Amygdala (tissue), 56 donors: ENCODE data around the gene ARSJ.

ENCODE experiments used
- DNase-seq, 56 donors: peaks; one replicate each; lab custom pipeline; 2025; lab: John Stamatoyannopoulos, UW

The ARSJ gene

GRCh38 chr4:113905301-113905700, 74.1 kb downstream of the ARSJ start:
- DNase-seq = no peak

- no peak for DNase-seq
These were observed 74.6 kb downstream of the ARSJ start for GRCh38 chr4:113904877-113905276.

GRCh38 chr4:113901994-113902787, 77.3 kb downstream of the ARSJ start:
- no peak for DNase-seq

GRCh38 chr4:113899271-113900070, 80.0 kb downstream of the ARSJ start:
- no peak for DNase-seq

GRCh38 chr4:113893546-113893945, 85.9 kb downstream of the ARSJ start:
- no peak for DNase-seq

GRCh38 chr4:113888006-113888405, 91.4 kb downstream of the ARSJ start:
- DNase-seq = no peak

GRCh38 chr4:113885291-113885690, 94.2 kb downstream of the ARSJ start:
- DNase-seq = no peak

- DNase-seq = no peak
These were observed 94.8 kb downstream of the ARSJ start for GRCh38 chr4:113884655-113885054.

GRCh38 chr4:113882668-113883067, 96.8 kb downstream of the ARSJ start:
- DNase-seq = no peak

GRCh38 chr4:113881256-113881655, 98.2 kb downstream of the ARSJ start:
- DNase-seq = no peak

- DNase-seq = no peak
These were observed 99.0 kb downstream of the ARSJ start for GRCh38 chr4:113880240-113881028.

- DNase-seq = peak in 1 of 56 donors; percentile 1
These were observed 100.8 kb downstream of the ARSJ start for GRCh38 chr4:113878668-113879067.

- no peak for DNase-seq
These were observed 105.0 kb downstream of the ARSJ start for GRCh38 chr4:113874480-113874879.

- DNase-seq = no peak
These were observed 105.9 kb downstream of the ARSJ start for GRCh38 chr4:113873508-113873907.

- no peak for DNase-seq
These were observed 106.8 kb downstream of the ARSJ start for GRCh38 chr4:113872426-113873260.

GRCh38 chr4:113871080-113871479, 108.4 kb downstream of the ARSJ start:
- DNase-seq = no peak

GRCh38 chr4:113869743-113870375, 109.6 kb downstream of the ARSJ start:
- DNase-seq = no peak

- DNase-seq = no peak
These were observed 112.8 kb downstream of the ARSJ start for GRCh38 chr4:113866611-113867010.

- no peak for DNase-seq
These were observed 120.5 kb downstream of the ARSJ start for GRCh38 chr4:113858924-113859323.

- no peak for DNase-seq
These were observed 127.6 kb downstream of the ARSJ start for GRCh38 chr4:113851816-113852215.
